Measurements from ENCODE around the gene EXOC3L4. TPM values are rescaled to one million over a fixed set of nuclear protein-coding genes. Genes with fewer than 3 reads are reported as not detected.
"Not testable (repeated sequence)": the region's sequence is repeated elsewhere in the genome, so short reads cannot be mapped to it uniquely, and the experiment has no call there.

Gene EXOC3L4
- 81.5 TPM for total RNA-seq

- ATAC-seq (peak; percentile 41), DNase-seq (ENCODE audit: low spot score) (no peak)
These were observed at the start of gene EXOC3L4 for GRCh38 chr14:103094406-103095209. Gene EXOC3L4 (plus strand): TSS chr14:103094725. CDS start chr14:103100220, 5,495 bp downstream.

GRCh38 chr14:103045371-103045869 is 49.1 kb upstream of the EXOC3L4 start:
- ATAC-seq (peak; percentile 14), DNase-seq (ENCODE audit: low spot score) (no peak)

GRCh38 chr14:103047453-103047852 is 47.1 kb upstream of the EXOC3L4 start:
- not testable (repeated sequence) for ATAC-seq; DNase-seq (ENCODE audit: low spot score)

- no peak for DNase-seq (ENCODE audit: low spot score)
- ATAC-seq = peak; percentile 38
These were observed 43.6 kb upstream of the EXOC3L4 start for GRCh38 chr14:103050935-103051334.

GRCh38 chr14:103052407-103052806 is 42.1 kb upstream of the EXOC3L4 start:
- DNase-seq (ENCODE audit: low spot score) (no peak), ATAC-seq (no peak)

GRCh38 chr14:103055695-103056094 is 38.8 kb upstream of the EXOC3L4 start:
- DNase-seq (ENCODE audit: low spot score) = no peak
- peak; percentile 1 for ATAC-seq

- DNase-seq (ENCODE audit: low spot score) (peak; percentile 76), ATAC-seq (peak; percentile 40)
These were observed 38.0 kb upstream of the EXOC3L4 start for GRCh38 chr14:103056322-103057027.

GRCh38 chr14:103057028-103057371 is 37.5 kb upstream of the EXOC3L4 start:
- ATAC-seq (no peak), DNase-seq (ENCODE audit: low spot score) (no peak)

- peak; percentile 94 for DNase-seq (ENCODE audit: low spot score)
- ATAC-seq = peak; percentile 85
These were observed 37.0 kb upstream of the EXOC3L4 start, which contains the start of gene CDC42BPB for GRCh38 chr14:103057372-103058163. Gene CDC42BPB (minus strand): TSS chr14:103057549. CDS start chr14:103057173, 376 bp downstream.

GRCh38 chr14:103058164-103059055 is 36.1 kb upstream of the EXOC3L4 start:
- ATAC-seq (peak; percentile 13), DNase-seq (ENCODE audit: low spot score) (no peak)

- no peak for ATAC-seq
- no peak for DNase-seq (ENCODE audit: low spot score)
These were observed 35.0 kb upstream of the EXOC3L4 start for GRCh38 chr14:103059556-103059955.

- no peak for DNase-seq (ENCODE audit: low spot score)
- ATAC-seq = no peak
These were observed 33.0 kb upstream of the EXOC3L4 start for GRCh38 chr14:103061482-103061976.

- no peak for DNase-seq (ENCODE audit: low spot score)
These were observed 30.1 kb upstream of the EXOC3L4 start for GRCh38 chr14:103064436-103064835.

GRCh38 chr14:103064978-103065377 is 29.5 kb upstream of the EXOC3L4 start:
- ATAC-seq (no peak), DNase-seq (ENCODE audit: low spot score) (no peak)

More at GRCh38 chr14:103064436-103064835, 30.1 kb upstream of the EXOC3L4 start:
- no peak for ATAC-seq

- ATAC-seq (no peak), DNase-seq (ENCODE audit: low spot score) (no peak)
These were observed 28.7 kb upstream of the EXOC3L4 start for GRCh38 chr14:103065861-103066260.

- DNase-seq (ENCODE audit: low spot score) = no peak
- ATAC-seq = peak; percentile 24
These were observed 28.1 kb upstream of the EXOC3L4 start for GRCh38 chr14:103066399-103066798.

GRCh38 chr14:103067231-103067954 is 27.1 kb upstream of the EXOC3L4 start:
- no peak for DNase-seq (ENCODE audit: low spot score)
- no peak for ATAC-seq

GRCh38 chr14:103068351-103069073 is 26.0 kb upstream of the EXOC3L4 start:
- DNase-seq (ENCODE audit: low spot score) = no peak
- ATAC-seq = peak; percentile 8

Data from left lobe of liver (tissue), 2 donors.